NCI-H187 (cell line): ENCODE measurements around the gene DGKZ.
"Not testable (repeated sequence)": the region's sequence is repeated elsewhere in the genome, so short reads cannot be mapped to it uniquely, and the experiment has no call there.

Experiments used
- DNase-seq, 2 experiments: peaks; one replicate each; lab custom pipeline; 2025; lab: John Stamatoyannopoulos, UW

Gene DGKZ

GRCh38 chr11:46346886-46347636 lies at the start of gene DGKZ:
TSS of gene DGKZ (plus strand) at chr11:46347463. CDS start at chr11:46347660, 197 bp downstream.
- DNase-seq = peak; percentile 76 to 79

GRCh38 chr11:46298699-46299433 lies 48.4 kb upstream of the DGKZ start:
- DNase-seq = no peak

GRCh38 chr11:46299451-46299961 lies 47.8 kb upstream of the DGKZ start:
- no peak for DNase-seq

- DNase-seq = no peak
Measured at GRCh38 chr11:46300270-46300669, 47.0 kb upstream of the DGKZ start.

- no peak for DNase-seq
Measured at GRCh38 chr11:46302866-46303265, 44.4 kb upstream of the DGKZ start.

- not testable (repeated sequence) for DNase-seq
Measured at GRCh38 chr11:46304036-46304435, 43.2 kb upstream of the DGKZ start.

- no peak for DNase-seq
Measured at GRCh38 chr11:46304605-46305179, 42.6 kb upstream of the DGKZ start.

- DNase-seq = no peak
Measured at GRCh38 chr11:46305295-46305694, 42.0 kb upstream of the DGKZ start.

GRCh38 chr11:46306296-46306853 lies 40.9 kb upstream of the DGKZ start:
- no peak for DNase-seq

GRCh38 chr11:46307369-46307768 lies 39.9 kb upstream of the DGKZ start:
- DNase-seq = no peak

- DNase-seq = no peak
Measured at GRCh38 chr11:46307785-46308341, 39.4 kb upstream of the DGKZ start.

- peak in 1 of 2 experiments; percentile 22 for DNase-seq
Measured at GRCh38 chr11:46308631-46309419, 38.4 kb upstream of the DGKZ start.

- DNase-seq = no peak
Measured at GRCh38 chr11:46309814-46310259, 37.4 kb upstream of the DGKZ start.

GRCh38 chr11:46315033-46315738 lies 32.1 kb upstream of the DGKZ start:
- DNase-seq = peak; percentile 39 to 50

GRCh38 chr11:46315783-46316563 lies 31.3 kb upstream of the DGKZ start:
- DNase-seq = no peak

GRCh38 chr11:46319074-46319453 lies 28.2 kb upstream of the DGKZ start:
- no peak for DNase-seq

- DNase-seq = no peak
Measured at GRCh38 chr11:46321757-46322156, 25.5 kb upstream of the DGKZ start.

- DNase-seq = no peak
Measured at GRCh38 chr11:46322759-46323158, 24.5 kb upstream of the DGKZ start.

GRCh38 chr11:46326813-46327416 lies 20.3 kb upstream of the DGKZ start:
- no peak for DNase-seq
